ENCODE results near the gene PRLHR. TPM values are rescaled to one million over a fixed set of nuclear protein-coding genes. Genes with fewer than 3 reads are reported as not detected.

The PRLHR gene
- not detected in 5 replicates for total RNA-seq (2022; extraction: Qiagen RNA extraction)

GRCh38 chr10:118595598-118596425, at the start of gene PRLHR:
TSS of gene PRLHR (minus strand) at chr10:118595648. CDS start at chr10:118595244, 404 bp downstream.

Other genes starting within 250 kb of the PRLHR start
- 9.6 to 11.8 TPM (median 11.7 TPM) in 5 replicates for gene CACUL1, start 159.3 kb upstream of the PRLHR start, total RNA-seq (2022; extraction: Qiagen RNA extraction)